ENCODE measurements around the gene NOP56. TPM values are rescaled to one million over a fixed set of nuclear protein-coding genes. Genes with fewer than 3 reads are reported as not detected.

The NOP56 gene
- total RNA-seq, 1 experiment from 2014 or later: 582 TPM

DNA sequence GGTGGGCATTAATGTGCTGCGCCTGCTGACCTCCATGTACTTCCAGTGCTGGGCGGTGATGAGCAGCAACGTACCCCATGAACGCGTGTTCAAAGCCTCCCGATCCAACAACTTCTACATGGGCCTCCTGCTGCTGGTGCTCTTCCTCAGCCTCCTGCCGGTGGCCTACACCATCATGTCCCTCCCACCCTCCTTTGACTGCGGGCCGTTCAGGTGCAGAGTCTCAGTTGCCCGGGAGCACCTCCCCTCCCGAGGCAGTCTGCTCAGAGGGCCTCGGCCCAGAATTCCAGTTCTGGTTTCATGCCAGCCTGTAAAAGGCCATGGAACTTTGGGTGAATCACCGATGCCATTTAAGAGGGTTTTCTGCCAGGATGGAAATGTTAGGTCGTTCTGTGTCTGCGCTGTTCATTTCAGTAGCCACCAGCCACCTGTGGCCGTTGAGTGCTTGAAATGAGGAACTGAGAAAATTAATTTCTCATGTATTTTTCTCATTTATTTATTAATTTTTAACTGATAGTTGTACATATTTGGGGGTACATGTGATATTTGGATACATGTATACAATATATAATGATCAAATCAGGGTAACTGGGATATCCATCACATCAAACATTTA lies 35.2 kb upstream of the NOP56 start:
- Histone ChIP-seq H3K36me3 (ENCODE audit: control insufficient read depth in 1 of 2, insufficient read depth in 2 of 2, low read length in 2 of 2) (no peaks in the 10 kb centered on the region), H3K9me3 (ENCODE audit: control insufficient read depth in 1 of 2, insufficient read depth in 1 of 2, low read depth in 1 of 2, low read length in 2 of 2) (no peaks in the 10 kb centered on the region), H3K79me2 (ENCODE audit: insufficient read depth, low read length) (no peaks in the 10 kb centered on the region), H3K4me2 (ENCODE audit: low read length) (no peak overlapping the region), H3K9ac (ENCODE audit: low read length) (no peak overlapping the region), H3K9me2 (ENCODE audit: insufficient read depth) (no peaks in the 10 kb centered on the region), H3K4me1 (ENCODE audit: control insufficient read depth in 1 of 2, insufficient read depth in 2 of 2, low read length in 2 of 2) (peaks cover 9 to 17% of the 10 kb centered on the region in 2 experiments), H3K27me3 (ENCODE audit: insufficient read depth, low read length) (no peaks in the 10 kb centered on the region), H2AFZ (ENCODE audit: low read depth, low read length, poor library complexity, severe bottlenecking) (no peak overlapping the region), H4K20me1 (ENCODE audit: insufficient read depth) (no peaks in the 10 kb centered on the region), H3K4me3 (replicated peaks in 1 of 2; ENCODE audit: low read depth in 1 of 2, low read length in 2 of 2) (no peak overlapping the region), H3K27ac (ENCODE audit: low read depth, low read length) (no peak overlapping the region)
- no TSS peak for BruUV-seq (replicated peaks)
- ATAC-seq (no peak), DNase-seq (ENCODE audit: low read depth, low spot score) (no peak)
- no peak for TF ChIP-seq TCF7L2 (IDR thresholded peaks at IDR 0.05; ENCODE audit: borderline replicate concordance, extremely low read depth, insufficient read depth, insufficient read length)
- CTCF ChIA-PET: no interaction called here
- intact Hi-C loops (cut with micrococcal nuclease): no loop called here
- POLR2A ChIA-PET: no interaction called here
- RAD21 ChIA-PET (ENCODE audit: low non-redundant PET in 1 of 2, low total read pairs in 2 of 2, uncharacterized antibody in 2 of 2, unreplicated experiment in 2 of 2): no interaction called here

DNA sequence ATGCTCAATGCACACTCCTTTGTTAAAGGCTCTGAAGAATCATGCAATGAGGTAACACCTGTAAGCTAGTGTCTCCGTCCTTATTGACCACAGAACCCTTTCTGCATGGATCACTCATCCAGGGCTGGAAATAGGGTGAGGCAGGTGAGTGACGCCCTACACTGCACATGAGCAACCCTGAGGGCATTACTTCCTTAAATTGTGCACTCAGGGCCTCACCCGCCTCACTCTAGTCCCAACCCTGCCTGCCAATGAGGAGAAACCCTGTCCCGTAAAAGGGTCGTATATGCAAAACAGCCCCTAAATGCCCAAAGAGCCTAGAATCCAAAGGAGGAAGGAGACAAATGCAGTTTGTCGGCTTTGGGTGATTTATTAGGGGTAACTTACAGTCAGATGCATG lies 33.6 kb upstream of the NOP56 start:
- H3K9me3 ChIP-seq (ENCODE audit: control insufficient read depth in 1 of 2, insufficient read depth in 1 of 2, low read depth in 1 of 2, low read length in 2 of 2): no peaks in the 10 kb centered on the region
- intact Hi-C loops (cut with micrococcal nuclease): no loop called here
- POLR2A ChIA-PET: no interaction called here
- H3K27ac ChIP-seq (ENCODE audit: low read depth, low read length): no peak overlapping the region
- no peaks in the 10 kb centered on the region for H3K79me2 ChIP-seq (ENCODE audit: insufficient read depth, low read length)
- H3K36me3 ChIP-seq (ENCODE audit: control insufficient read depth in 1 of 2, insufficient read depth in 2 of 2, low read length in 2 of 2): no peaks in the 10 kb centered on the region
- no peak for DNase-seq (ENCODE audit: low read depth, low spot score)
- H3K4me1 ChIP-seq (ENCODE audit: control insufficient read depth in 1 of 2, insufficient read depth in 2 of 2, low read length in 2 of 2): peaks cover 9 to 17% of the 10 kb centered on the region in 2 experiments
- H2AFZ ChIP-seq (ENCODE audit: low read depth, low read length, poor library complexity, severe bottlenecking): no peak overlapping the region
- no peaks in the 10 kb centered on the region for H3K27me3 ChIP-seq (ENCODE audit: insufficient read depth, low read length)
- CTCF ChIA-PET: no interaction called here
- BruUV-seq (replicated peaks): no TSS peak
- RAD21 ChIA-PET (ENCODE audit: low non-redundant PET in 1 of 2, low total read pairs in 2 of 2, uncharacterized antibody in 2 of 2, unreplicated experiment in 2 of 2): no interaction called here
- no peak overlapping the region for H3K9ac ChIP-seq (ENCODE audit: low read length)
- no peak overlapping the region for H3K4me2 ChIP-seq (ENCODE audit: low read length)
- no peaks in the 10 kb centered on the region for H4K20me1 ChIP-seq (ENCODE audit: insufficient read depth)
- no peak for ATAC-seq
- no peak overlapping the region for H3K4me3 ChIP-seq (replicated peaks in 1 of 2; ENCODE audit: low read depth in 1 of 2, low read length in 2 of 2)
- no peaks in the 10 kb centered on the region for H3K9me2 ChIP-seq (ENCODE audit: insufficient read depth)
- TF ChIP-seq, protein P1, sequence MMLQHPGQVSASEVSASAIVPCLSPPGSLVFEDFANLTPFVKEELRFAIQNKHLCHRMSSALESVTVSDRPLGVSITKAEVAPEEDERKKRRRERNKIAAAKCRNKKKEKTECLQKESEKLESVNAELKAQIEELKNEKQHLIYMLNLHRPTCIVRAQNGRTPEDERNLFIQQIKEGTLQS (IDR thresholded peaks at IDR 0.05): no peak
- TF ChIP-seq, protein P2, sequence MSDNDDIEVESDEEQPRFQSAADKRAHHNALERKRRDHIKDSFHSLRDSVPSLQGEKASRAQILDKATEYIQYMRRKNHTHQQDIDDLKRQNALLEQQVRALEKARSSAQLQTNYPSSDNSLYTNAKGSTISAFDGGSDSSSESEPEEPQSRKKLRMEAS (IDR thresholded peaks at IDR 0.05): no peak
- no peak for TF ChIP-seq POLR2A (IDR thresholded peaks at IDR 0.05; ENCODE audit: borderline replicate concordance, extremely low read depth, insufficient read depth, insufficient read length)
- TF ChIP-seq ZFX (IDR thresholded peaks at IDR 0.05): no peak
- TF ChIP-seq TCF7L2 (IDR thresholded peaks at IDR 0.05; ENCODE audit: borderline replicate concordance, extremely low read depth, insufficient read depth, insufficient read length): no peak
- TF ChIP-seq, protein P3, sequence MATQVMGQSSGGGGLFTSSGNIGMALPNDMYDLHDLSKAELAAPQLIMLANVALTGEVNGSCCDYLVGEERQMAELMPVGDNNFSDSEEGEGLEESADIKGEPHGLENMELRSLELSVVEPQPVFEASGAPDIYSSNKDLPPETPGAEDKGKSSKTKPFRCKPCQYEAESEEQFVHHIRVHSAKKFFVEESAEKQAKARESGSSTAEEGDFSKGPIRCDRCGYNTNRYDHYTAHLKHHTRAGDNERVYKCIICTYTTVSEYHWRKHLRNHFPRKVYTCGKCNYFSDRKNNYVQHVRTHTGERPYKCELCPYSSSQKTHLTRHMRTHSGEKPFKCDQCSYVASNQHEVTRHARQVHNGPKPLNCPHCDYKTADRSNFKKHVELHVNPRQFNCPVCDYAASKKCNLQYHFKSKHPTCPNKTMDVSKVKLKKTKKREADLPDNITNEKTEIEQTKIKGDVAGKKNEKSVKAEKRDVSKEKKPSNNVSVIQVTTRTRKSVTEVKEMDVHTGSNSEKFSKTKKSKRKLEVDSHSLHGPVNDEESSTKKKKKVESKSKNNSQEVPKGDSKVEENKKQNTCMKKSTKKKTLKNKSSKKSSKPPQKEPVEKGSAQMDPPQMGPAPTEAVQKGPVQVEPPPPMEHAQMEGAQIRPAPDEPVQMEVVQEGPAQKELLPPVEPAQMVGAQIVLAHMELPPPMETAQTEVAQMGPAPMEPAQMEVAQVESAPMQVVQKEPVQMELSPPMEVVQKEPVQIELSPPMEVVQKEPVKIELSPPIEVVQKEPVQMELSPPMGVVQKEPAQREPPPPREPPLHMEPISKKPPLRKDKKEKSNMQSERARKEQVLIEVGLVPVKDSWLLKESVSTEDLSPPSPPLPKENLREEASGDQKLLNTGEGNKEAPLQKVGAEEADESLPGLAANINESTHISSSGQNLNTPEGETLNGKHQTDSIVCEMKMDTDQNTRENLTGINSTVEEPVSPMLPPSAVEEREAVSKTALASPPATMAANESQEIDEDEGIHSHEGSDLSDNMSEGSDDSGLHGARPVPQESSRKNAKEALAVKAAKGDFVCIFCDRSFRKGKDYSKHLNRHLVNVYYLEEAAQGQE (IDR thresholded peaks at IDR 0.05; ENCODE audit: low read depth): no peak
- TF ChIP-seq, protein P4, sequence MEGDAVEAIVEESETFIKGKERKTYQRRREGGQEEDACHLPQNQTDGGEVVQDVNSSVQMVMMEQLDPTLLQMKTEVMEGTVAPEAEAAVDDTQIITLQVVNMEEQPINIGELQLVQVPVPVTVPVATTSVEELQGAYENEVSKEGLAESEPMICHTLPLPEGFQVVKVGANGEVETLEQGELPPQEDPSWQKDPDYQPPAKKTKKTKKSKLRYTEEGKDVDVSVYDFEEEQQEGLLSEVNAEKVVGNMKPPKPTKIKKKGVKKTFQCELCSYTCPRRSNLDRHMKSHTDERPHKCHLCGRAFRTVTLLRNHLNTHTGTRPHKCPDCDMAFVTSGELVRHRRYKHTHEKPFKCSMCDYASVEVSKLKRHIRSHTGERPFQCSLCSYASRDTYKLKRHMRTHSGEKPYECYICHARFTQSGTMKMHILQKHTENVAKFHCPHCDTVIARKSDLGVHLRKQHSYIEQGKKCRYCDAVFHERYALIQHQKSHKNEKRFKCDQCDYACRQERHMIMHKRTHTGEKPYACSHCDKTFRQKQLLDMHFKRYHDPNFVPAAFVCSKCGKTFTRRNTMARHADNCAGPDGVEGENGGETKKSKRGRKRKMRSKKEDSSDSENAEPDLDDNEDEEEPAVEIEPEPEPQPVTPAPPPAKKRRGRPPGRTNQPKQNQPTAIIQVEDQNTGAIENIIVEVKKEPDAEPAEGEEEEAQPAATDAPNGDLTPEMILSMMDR (IDR thresholded peaks at IDR 0.05 in 2 of 3, conservative IDR thresholded peaks at IDR 0.05 in 1 of 3; ENCODE audit: borderline replicate concordance in 1 of 3, insufficient read depth in 1 of 3, low read depth in 2 of 3, low read length in 2 of 3): no peak
- TF ChIP-seq SIN3A (IDR thresholded peaks at IDR 0.05; ENCODE audit: low read depth): no peak
- TF ChIP-seq, protein P5, sequence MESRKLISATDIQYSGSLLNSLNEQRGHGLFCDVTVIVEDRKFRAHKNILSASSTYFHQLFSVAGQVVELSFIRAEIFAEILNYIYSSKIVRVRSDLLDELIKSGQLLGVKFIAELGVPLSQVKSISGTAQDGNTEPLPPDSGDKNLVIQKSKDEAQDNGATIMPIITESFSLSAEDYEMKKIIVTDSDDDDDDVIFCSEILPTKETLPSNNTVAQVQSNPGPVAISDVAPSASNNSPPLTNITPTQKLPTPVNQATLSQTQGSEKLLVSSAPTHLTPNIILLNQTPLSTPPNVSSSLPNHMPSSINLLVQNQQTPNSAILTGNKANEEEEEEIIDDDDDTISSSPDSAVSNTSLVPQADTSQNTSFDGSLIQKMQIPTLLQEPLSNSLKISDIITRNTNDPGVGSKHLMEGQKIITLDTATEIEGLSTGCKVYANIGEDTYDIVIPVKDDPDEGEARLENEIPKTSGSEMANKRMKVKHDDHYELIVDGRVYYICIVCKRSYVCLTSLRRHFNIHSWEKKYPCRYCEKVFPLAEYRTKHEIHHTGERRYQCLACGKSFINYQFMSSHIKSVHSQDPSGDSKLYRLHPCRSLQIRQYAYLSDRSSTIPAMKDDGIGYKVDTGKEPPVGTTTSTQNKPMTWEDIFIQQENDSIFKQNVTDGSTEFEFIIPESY (IDR thresholded peaks at IDR 0.05; ENCODE audit: extremely low read depth, insufficient replicate concordance, low read length): no peak
- no peak for TF ChIP-seq YY1 (IDR thresholded peaks at IDR 0.05; ENCODE audit: extremely low read depth, insufficient replicate concordance, low read depth, low read length)
- TF ChIP-seq SP1 (IDR thresholded peaks at IDR 0.05; ENCODE audit: low read depth): no peak
